GM21723 (cell line): ENCODE data around the gene ERC1.
A peak's percentile ranks its signal among the peaks of the same experiment; 100 is the strongest.

ENCODE experiments used
- ATAC-seq: cut with Tn5 transposase; IDR thresholded peaks from one replicate; pipeline ENCODE4 v1.9.1; 2021; ENCODE audit warnings: mild to moderate bottlenecking, moderate library complexity; ENCODE audit not compliant: unreplicated experiment

ERC1 gene

DNA sequence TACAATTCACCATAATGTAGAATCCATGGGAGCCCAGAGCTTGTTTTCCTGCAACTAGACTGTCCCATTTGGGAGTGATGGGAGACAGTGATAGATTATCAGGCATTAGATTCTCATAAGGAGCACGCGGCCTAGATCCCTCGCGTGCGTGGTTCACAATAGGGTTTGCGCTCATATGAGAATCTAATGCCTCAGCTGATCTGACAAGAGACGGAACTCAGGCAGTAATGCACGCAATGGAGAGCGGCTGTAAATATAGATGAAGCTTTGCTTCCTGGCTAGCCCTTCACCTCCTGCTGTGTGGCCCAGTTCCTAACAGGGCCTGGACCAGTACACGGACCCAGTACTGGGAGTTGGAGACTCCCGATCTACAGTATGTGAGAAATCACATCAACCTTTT lies 476.7 kb downstream of the ERC1 start:
- ATAC-seq: no peak

DNA sequence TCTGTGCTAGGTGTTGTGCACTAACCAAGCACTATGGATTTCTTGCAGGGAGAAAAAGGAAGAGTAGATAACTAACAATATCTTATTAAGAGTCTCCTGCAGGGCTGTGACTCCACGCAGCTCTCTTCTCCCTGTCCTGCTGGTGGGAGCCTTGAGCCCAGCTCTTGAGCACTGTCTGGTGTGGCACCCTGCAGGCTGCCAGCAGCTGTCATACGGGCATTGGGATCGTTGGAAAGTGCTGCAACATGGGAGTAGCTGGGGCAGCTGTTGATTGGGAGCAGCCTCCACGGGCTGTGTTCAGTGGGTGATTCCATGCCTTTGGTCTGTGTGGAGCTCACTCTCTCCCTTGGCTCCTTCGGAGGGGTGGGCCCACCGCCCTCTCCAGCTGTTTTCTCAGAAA lies 478.0 kb downstream of the ERC1 start:
- ATAC-seq: no peak

DNA sequence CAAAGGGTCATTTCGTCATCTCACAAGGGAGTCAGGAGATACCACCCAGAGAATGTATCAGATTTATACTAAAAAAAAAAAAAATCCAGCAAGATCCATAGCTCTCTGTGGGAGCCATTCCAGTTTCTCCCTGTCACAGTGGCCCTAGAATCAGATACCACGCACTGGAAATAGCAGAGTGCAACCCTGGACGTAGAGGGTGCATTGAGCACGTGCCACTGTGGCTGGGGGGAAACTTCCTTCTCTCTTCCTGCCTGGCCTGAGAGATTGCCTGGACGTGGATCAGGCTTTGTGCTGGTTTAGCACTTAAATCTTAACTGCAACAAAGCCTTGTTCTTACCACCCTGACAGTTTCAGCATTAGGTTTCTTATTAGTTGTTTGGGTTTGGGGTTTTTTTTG lies 479.0 kb downstream of the ERC1 start:
- no peak for ATAC-seq

DNA sequence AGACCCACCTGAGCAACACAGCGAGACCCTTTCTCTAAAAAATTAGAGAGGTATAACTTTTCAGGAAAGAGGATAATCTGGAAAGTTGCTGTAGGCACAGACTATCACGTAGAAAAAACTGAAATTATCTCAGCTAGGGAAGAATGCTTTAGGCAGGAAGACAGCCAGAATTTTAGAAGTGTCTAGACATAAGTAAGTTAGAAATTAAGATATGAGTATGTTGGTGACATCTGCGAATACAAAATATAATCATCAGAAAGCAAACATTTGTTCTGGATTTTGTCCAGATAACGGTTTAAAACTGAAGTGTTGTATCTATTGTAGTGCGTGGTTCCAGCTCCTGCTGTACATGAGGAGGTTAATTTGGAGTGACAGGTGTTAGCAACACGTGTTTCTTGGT lies 480.2 kb downstream of the ERC1 start:
- no peak for ATAC-seq

DNA sequence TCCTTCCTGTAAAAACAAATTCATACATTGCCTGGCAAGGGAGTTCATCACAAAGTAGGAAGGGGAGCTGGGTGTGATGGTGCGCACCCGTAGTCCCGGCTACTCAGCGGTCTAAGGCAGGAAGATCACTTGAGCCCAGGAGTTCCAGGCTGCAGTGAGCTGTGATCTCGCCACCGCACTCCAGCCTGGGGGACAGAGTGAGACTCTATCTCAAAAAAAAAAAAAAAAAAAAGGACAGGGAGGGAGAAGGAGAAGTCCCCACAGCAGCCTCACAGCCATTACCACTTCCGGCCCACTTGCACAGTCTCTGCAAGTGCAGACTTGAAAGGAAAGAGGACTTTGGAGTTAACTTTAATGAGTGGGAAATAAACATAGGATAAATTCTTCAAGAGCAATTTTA lies 482.4 kb downstream of the ERC1 start:
- ATAC-seq: peak; percentile 55

DNA sequence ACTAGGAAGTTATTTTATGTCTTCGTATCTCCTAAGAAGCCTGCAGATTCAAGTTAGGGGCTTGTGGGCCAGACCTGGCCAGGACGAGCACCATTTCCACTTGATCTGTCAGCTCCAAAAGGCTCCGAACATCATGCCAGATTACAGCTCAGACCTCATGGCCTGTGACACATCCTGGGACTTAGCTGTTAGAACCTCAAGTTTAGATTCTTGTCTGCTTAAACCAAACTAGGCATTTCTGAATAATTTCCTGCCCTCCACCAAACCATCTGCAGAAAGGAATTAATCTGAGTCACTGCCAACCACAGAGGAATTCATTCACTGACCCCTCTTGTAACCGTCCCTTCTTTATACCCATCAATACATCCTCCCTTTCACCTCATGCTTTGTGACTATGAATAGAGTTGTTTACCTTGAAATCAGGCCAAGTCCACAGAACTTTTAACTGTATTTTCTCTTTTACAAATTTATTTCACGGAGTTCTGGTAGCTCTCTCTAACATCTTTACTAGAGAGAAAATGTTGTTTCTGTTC lies 483.1 kb downstream of the ERC1 start:
- ATAC-seq: no peak

DNA sequence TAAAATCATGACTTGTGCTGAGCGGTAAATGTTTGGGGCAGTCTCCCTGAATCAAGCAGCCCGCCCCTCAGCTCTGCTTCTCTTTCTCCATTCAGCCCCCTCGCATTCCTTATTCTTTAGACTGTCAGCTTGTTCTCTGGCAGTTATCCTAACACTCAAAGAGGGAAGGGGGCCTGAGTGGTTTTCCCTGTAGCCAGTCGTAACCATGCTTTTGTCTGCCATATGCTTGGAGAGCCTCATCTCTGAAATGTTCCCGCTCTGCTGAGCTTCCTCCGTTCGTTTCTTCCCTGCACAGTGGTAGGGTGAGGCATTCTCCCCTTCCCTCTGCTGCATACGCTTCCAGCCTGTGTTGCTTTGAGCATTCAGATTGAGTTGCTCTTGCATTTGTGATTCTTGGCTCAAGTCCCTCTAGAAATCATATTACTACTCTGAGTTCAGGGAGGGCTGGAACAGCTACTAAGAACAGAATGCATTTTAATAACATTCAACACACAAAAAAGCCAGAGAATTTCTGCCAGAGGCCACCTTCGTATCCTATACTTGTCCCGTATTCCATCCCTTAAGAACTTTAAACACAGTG lies 483.6 kb downstream of the ERC1 start:
- ATAC-seq: no peak

DNA sequence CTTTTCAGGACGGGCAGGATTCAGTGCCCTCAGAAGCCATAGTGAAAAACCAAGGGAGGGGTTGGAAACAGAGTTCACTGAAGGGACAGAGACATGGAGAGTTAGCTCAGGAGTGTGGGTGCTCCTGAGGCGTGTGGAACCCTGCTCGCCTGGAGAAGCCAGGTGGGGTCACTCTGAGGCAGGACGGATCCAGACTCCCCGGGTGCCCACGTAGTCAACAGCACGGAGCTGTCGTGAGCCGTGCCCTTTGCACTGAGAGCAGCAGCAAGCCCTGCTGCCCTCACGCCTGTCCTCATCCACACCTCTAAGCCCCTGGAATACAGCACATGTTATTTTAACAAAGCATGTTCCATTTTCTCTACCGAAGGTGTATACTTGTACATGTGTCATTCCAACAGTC lies 488.6 kb downstream of the ERC1 start:
- ATAC-seq: no peak

DNA sequence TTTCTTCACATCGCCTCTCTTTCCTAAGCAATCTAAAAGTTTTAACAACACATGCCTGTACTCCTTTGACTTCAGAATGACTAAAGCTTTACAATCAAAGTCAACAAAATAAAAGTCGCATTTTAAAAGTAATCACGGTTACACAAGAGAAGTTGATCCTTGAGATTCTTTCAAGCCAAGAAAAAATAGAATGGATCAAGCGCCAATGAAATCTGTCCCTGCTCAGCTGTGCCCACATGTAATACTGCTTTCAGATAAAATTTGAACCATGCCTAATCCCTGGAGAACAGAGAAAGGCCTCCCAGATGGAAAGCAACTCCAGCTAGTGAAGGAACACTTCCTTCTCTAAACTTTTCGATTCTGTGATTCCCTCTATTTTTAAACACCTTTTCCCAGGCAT lies 490.3 kb downstream of the ERC1 start:
- no peak for ATAC-seq

DNA sequence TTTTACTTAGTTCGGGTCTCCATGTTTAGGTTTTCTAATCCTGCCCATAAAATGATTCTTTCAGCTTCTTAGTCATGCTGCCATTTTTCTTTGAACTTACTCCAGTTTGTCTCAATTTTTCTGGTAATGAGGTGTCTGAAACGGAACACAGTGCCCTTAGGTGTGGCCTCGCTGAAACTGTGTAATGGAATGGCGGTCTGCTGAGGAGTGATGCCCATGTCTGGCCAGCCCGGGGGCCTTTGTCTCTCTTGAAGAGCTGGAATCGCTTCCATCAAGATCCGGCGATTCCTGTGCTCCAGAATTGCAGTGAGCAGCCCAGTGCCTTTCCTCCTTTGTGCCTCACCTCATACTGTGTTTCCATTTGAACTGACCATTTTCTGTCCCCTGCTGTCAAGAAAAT lies 490.9 kb downstream of the ERC1 start:
- no peak for ATAC-seq

DNA sequence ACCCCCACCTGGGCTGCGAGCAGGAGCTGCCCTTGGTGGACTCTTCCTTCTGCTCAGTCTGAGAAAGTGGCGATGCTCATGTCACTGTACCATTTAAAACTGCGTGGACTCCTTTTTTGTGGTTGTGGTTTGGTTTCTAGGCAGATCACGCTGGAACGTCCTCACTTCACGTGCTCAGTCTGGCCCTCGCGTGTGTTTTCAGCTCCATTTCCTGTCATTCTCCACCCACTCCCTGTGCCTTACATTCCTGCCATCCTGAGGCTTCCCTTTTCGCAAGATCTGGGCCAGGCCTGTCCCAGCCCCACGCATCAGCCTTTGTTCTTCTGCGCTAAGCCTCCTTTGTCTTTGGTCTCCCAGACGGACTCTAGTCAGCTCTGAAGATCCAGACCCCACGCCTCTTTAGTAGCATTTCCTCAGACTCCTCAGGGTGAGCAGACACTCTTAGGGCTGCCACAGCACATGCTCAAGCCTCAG lies 497.9 kb downstream of the ERC1 start:
- ATAC-seq: no peak

DNA sequence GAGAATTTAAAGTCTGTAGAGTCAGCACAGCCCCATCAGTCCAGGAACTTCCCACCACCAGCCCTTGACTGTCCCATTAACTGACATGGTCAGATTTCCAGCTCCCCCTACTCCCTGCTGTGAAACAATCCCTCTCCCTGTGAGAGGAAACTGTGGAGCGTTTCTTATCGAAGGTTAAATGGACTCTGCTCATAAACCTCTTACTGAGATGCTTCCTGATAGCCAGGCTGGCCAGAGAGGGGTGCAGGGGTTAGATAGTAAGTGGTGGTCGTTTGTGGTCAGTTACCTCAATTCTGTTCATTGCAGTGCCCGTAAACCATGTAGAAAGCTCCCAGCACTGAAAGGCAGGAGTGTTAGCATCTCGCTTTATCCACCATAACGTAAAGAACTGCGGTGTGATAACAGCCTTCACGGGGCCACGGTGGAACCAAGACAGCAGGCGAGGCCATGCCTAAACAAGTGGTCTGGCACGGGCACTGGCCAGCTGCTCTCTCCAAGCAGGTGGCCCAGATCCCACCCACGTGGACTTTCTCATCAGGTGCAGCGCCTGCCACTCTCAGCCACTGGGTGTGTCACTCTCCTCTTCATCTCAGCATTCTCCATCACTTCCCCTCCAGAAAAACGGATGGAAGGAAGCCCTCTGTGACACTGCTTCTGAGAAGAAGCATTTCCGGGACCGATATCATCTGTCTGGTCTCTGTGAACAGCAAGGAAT lies 501.1 kb downstream of the ERC1 start:
- no peak for ATAC-seq

DNA sequence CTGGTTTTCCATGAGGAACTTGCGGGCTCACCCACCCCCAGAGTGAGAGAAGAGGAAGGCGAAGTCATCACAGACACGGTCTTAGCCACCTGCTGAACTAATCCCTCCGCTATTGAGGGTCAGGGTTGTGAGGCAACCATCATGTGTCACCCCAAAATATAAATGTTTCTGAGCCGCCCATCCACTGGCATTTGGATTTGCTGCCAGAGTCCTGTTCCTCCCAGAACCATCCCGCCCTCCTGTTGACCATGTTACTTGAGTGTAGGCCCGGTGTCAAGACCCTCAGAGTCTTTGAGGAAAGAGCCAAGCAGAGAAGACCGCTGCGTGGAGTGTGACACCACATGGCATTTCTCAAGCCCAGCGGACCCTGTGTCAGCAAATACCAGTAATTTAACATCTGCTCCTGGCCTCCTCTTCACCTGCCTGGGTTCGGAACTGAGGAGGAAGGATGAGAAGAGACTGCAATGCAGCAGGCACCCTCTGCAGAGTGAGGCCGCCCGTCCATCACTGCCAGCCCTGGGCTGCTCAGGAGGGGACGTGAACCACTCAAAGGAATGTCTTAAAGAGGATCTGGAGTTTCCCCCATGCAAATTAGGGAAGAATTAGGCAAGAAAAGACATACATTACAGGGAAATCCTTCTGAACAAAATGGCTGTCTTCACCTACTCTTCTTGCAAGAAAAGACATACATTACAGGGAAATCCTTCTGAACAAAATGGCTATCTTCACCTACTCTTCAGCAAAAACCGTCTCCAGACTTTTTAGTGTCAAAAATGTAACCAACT lies 502.9 kb downstream of the ERC1 start:
- ATAC-seq: no peak

DNA sequence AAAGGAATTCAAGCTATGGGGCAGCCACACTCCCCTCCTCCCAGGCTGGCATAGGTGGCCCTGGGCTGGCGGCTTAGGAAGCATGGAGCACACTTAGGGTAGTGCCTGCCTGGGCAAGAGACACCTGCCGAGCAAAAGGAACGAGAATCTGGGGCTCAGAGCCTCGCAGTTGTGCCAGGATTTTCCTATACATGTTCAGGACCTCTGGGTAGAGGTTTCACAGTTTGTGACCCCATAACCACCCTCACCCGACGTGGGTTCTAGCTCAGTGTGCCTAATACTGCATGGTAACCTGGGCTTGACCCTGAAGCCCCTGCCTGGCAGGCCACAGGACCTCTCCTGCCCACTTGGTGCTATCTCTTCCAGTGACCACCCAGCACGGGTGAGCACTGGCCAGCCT lies 503.8 kb downstream of the ERC1 start:
- ATAC-seq: no peak

DNA sequence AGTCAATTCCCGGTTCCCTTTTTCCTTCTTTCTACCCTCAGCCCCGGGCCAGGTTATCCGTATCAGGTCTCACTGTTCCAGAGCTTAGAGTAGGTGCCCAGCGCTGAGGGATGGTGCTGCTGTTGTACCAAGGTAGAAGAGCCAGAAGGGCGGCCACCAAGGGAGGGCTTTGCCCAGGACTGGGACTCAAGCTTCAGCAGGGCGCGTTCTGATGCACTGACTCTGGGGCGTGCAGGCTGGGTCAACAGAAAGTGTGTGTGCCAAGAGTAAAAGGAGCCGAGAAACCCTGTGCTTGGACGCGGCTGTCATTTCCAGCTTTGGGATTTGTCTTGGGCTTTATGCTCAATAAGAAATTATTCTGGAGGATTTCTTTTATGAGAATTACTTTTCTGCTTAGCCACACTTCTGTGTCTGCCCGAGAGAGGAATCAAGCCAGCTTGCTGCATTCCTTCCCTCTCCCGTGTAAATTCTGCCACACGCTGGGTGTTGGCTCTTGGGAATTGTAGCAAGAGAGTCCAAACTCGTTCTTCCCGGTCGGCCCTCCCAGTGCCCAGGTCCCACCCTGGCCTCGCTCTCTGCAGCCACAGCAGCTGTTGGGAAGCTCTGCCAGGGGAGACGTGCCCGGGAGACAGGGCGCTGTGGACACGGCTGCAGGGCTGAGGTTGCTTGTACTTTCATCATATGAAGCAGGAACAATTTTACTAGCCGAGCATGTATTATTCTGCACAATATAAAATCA lies 505.3 kb downstream of the ERC1 start:
- ATAC-seq: no peak

DNA sequence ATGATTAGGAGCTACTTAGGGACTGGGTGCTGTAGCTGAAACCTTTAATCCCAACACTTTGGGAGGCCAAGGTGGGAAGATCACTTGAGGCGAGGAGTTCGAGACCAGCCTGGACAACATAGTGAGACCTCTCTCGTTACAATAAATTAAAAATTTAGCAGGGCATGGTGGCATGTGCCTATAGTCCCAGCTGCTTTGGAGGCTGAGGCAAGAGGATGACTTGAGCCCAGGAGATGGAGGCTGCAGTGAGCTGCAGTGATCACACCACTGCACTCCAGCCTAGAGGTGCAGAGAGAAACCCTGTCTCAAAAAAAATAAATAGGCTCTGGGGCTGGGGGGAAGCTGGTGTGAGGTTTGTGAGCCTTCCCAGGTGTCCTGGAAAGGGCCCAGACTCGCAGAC lies 506.1 kb downstream of the ERC1 start:
- no peak for ATAC-seq

DNA sequence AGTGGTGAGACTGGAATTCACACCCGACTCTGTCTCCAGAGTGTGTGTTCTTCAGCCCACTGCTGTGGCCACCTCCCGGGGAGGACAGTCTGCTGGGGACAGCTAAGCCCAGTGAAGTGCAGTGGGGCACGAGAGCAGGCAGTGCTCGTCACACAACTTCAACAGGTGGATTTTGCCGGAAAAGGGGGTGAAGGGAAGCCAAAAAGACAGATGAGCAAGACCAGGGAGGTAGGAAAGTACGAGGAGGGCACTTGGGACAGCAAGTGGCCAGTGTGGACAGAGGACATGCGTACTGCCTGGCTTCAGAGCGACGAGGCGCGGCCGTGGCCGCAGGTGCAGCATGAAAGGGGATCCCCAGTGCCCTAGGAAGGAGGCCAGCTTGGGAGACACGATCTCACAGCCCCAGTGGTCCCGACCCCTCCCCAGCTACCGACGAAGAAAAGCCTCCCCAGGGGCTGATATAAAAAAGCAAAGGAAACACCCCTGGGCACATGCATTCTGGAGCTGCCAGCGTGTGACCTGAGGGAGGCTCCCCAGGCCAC lies 507.2 kb downstream of the ERC1 start:
- no peak for ATAC-seq

DNA sequence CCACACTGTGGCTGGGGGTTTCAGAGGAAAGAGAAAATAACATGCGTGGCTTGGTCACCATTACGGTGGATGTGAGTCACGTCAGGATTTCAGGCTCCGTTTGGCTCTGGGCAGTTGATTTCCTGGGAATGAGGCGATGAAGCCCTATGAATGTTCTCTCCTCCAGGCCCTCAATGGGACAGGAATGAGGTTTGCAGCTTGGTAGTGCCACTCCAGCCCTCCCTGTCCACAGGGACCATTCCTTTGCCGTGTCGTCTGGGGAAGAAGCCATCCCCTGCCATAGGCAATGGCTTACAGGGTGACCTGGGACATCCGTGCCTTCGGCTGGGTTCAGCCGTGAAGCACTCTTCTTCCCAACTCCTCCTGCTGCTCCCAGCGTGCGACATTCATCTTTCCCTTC lies 508.3 kb downstream of the ERC1 start:
- ATAC-seq: no peak

DNA sequence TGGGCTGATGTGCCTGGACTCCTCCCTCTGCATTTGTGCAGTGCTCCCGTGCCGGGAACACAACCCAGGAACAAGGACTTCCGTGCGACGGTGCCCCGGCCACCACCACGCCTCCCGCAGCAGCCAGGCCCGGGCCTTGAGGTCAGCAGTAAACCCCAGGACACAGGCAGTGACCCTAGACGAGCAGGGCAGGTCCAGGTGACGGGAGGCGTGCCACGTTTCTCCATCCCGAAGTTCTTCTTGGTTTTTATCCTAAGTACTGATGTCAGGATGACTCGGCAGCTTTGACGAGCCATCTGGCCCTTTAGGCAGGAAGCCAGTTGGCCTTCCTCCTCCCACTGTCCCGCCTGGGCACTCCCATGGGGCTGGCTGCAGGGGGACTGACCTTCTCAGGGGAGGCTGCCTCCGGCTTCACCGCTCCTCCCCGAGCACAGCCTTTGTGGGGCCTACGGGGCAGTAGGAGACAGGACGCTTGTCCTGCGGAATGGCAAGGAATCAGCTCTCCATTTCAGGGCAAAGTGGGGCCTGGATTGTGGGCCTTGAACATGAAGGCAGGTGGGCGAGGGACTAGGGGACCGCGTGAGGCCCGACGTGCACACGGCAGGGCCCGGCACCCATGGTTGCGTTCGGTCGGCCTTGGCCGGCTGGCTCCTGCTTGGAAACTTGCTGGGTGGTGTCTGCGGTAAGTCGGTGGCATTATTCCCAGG lies 509.2 kb downstream of the ERC1 start:
- ATAC-seq: no peak

DNA sequence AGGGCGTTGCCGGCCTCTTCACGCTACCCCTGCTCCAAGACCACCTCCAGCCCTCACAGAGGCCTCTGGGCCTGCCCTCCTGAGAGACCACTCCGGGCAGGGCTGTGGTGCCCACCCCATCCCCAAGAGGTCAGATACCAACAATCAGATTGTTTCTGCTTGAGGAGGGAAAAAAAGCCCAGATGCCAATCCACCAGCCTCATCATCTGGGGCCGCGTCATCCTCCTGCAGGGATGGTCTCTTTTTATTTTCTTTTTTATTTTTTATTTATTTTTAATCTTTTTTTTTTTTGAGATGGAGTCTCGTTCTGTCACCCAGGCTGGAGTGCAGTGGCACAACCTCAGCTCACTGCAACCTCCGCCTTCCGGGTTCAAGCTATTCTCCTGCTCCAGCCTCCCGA lies 510.0 kb downstream of the ERC1 start:
- ATAC-seq: no peak
